Measurements from ENCODE around the gene NOVA1. TPM values are rescaled to one million over a fixed set of nuclear protein-coding genes. Genes with fewer than 3 reads are reported as not detected.

Gene NOVA1
- total RNA-seq, 1 experiment from 2014 or later: not detected

- no peaks in the 10 kb centered on the region for H4K20me1 ChIP-seq (ENCODE audit: insufficient read depth)
- no peaks in the 10 kb centered on the region for H3K79me2 ChIP-seq (ENCODE audit: insufficient read depth, low read length)
- peaks cover 3 to 33% of the 10 kb centered on the region in 2 experiments; a peak in 3 of 4 replicates for H3K9me3 ChIP-seq (ENCODE audit: control insufficient read depth in 1 of 2, insufficient read depth in 1 of 2, low read depth in 1 of 2, low read length in 2 of 2)
- ATAC-seq (no peak), DNase-seq (ENCODE audit: low read depth, low spot score) (no peak)
- no peak overlapping the region for H3K4me2 ChIP-seq (ENCODE audit: low read length)
- ChIA-PET CTCF (no interaction called here), POLR2A (no interaction called here), RAD21 (ENCODE audit: low non-redundant PET in 1 of 2, low total read pairs in 2 of 2, uncharacterized antibody in 2 of 2, unreplicated experiment in 2 of 2) (no interaction called here)
- no peaks in the 10 kb centered on the region for H3K36me3 ChIP-seq (ENCODE audit: control insufficient read depth in 1 of 2, insufficient read depth in 2 of 2, low read length in 2 of 2)
- intact Hi-C loops (cut with micrococcal nuclease): no loop called here
- no peak overlapping the region for H3K9ac ChIP-seq (ENCODE audit: low read length)
- H3K27me3 ChIP-seq (ENCODE audit: insufficient read depth, low read length): no peaks in the 10 kb centered on the region
- no TSS peak for BruUV-seq (replicated peaks)
- H3K27ac ChIP-seq (ENCODE audit: low read depth, low read length): no peak overlapping the region
- H3K4me1 ChIP-seq (ENCODE audit: control insufficient read depth in 1 of 2, insufficient read depth in 2 of 2, low read length in 2 of 2): no peaks in the 10 kb centered on the region
- TF ChIP-seq MAX (IDR thresholded peaks at IDR 0.05) (no peak), FOSL1 (IDR thresholded peaks at IDR 0.05; ENCODE audit: low read depth) (no peak), ZNF274 (IDR thresholded peaks at IDR 0.05; ENCODE audit: low read depth, low read length) (no peak), ZBTB33 (IDR thresholded peaks at IDR 0.05; ENCODE audit: extremely low read depth, insufficient replicate concordance, low read length) (no peak), SRF (IDR thresholded peaks at IDR 0.05; ENCODE audit: low read depth) (no peak), YY1 (IDR thresholded peaks at IDR 0.05; ENCODE audit: extremely low read depth, insufficient replicate concordance, low read depth, low read length) (no peak), TCF7L2 (IDR thresholded peaks at IDR 0.05; ENCODE audit: borderline replicate concordance, extremely low read depth, insufficient read depth, insufficient read length) (no peak), SP1 (IDR thresholded peaks at IDR 0.05; ENCODE audit: low read depth) (no peak), CBX3 (IDR thresholded peaks at IDR 0.05; ENCODE audit: low read depth) (no peak)
- H2AFZ ChIP-seq (ENCODE audit: low read depth, low read length, poor library complexity, severe bottlenecking): no peak overlapping the region
- H3K4me3 ChIP-seq (replicated peaks in 1 of 2; ENCODE audit: low read depth in 1 of 2, low read length in 2 of 2): no peak overlapping the region
- no peaks in the 10 kb centered on the region for H3K9me2 ChIP-seq (ENCODE audit: insufficient read depth)
These were observed 2.9 kb downstream of the NOVA1 start for GRCh38 chr14:26594756-26595545.

All from HCT116 (cell line).